D341Med (cell line): ENCODE data around the gene PYGB.

ENCODE experiments used
- DNase-seq: peaks from one replicate; pipeline ENCODE4 v3.0.0; 2012; ENCODE audit warnings: low spot score

The PYGB gene

GRCh38 chr20:25247956-25248785 is at the start of gene PYGB:
TSS of gene PYGB (plus strand) at chr20:25248085. CDS start at chr20:25248179, 94 bp downstream.
- peak; percentile 98 for DNase-seq

- no peak for DNase-seq
These were observed 49.1 kb upstream of the PYGB start for GRCh38 chr20:25198663-25199383.

- DNase-seq = no peak
These were observed 48.2 kb upstream of the PYGB start for GRCh38 chr20:25199473-25200260.

GRCh38 chr20:25203089-25203488 is 44.8 kb upstream of the PYGB start:
- no peak for DNase-seq

GRCh38 chr20:25203871-25204320 is 44.0 kb upstream of the PYGB start:
- DNase-seq = no peak

GRCh38 chr20:25204550-25205276 is 43.2 kb upstream of the PYGB start:
- DNase-seq = no peak

GRCh38 chr20:25205277-25206062 is 42.4 kb upstream of the PYGB start:
- peak; percentile 25 for DNase-seq

- peak; percentile 17 for DNase-seq
These were observed 41.9 kb upstream of the PYGB start for GRCh38 chr20:25206063-25206403.

- DNase-seq = no peak
These were observed 41.3 kb upstream of the PYGB start for GRCh38 chr20:25206548-25206947.

GRCh38 chr20:25207149-25207959 is 40.5 kb upstream of the PYGB start:
- DNase-seq = peak; percentile 38

GRCh38 chr20:25207960-25208534 is 39.8 kb upstream of the PYGB start:
- no peak for DNase-seq

- DNase-seq = no peak
These were observed 38.5 kb upstream of the PYGB start for GRCh38 chr20:25209400-25209799.

GRCh38 chr20:25209911-25210310 is 38.0 kb upstream of the PYGB start:
- DNase-seq = no peak

GRCh38 chr20:25211273-25211672 is 36.6 kb upstream of the PYGB start:
- no peak for DNase-seq

- DNase-seq = no peak
These were observed 35.6 kb upstream of the PYGB start for GRCh38 chr20:25212242-25212641.

GRCh38 chr20:25213566-25214425 is 34.1 kb upstream of the PYGB start:
- no peak for DNase-seq

- peak; percentile 75 for DNase-seq
These were observed 33.5 kb upstream of the PYGB start for GRCh38 chr20:25214426-25214790.

GRCh38 chr20:25214819-25215218 is 33.1 kb upstream of the PYGB start:
- DNase-seq = no peak

GRCh38 chr20:25215521-25215920 is 32.4 kb upstream of the PYGB start:
- no peak for DNase-seq
